SK-N-MC (cell line): ENCODE data around the gene RND1.

ENCODE experiments used
- EZH2 ChIP-seq: fragments of 200-600 bp; sonication (generic); IDR thresholded peaks from one replicate; pipeline ENCODE4 v1.6.1; 2017; ENCODE audit warnings: antibody characterized with exemption
- FOXP2 ChIP-seq: optimal IDR thresholded peaks from 2 replicates; pipeline ENCODE3; 2011; ENCODE audit warnings: mild to moderate bottlenecking, moderate library complexity; ENCODE audit not compliant: insufficient read depth; ENCODE audit errors: extremely low read length, control extremely low read depth
- POLR2AphosphoS5 ChIP-seq: IDR thresholded peaks from 2 replicates; pipeline ENCODE4 v1.6.1; 2012; ENCODE audit warnings: mild to moderate bottlenecking, low read depth, low read length, borderline replicate concordance

DNA sequence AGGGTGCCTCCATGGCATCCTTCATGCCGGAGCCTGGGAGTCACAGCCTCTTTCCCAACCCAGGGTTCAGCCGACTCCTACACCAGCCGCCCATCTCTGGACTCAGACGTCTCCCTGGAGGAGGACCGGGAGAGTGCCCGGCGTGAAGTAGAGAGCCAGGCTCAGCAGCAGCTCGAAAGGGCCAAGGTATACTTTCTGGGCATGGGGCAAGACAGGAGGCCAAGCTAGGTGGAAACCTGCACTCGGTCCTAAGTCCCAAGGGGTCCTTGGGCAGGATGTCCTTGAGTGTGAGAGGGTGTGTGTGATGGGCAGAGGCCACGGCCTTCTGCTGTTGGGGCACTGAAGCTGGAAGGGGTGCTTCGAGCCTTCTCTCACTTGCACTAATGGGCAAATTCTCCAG, 42.4 kb downstream of the RND1 start:
- TF ChIP-seq EZH2 (no peak), POLR2AphosphoS5 (no peak), FOXP2 (no peak)
